ENCODE data around the gene GHR.

Gene GHR

GRCh38 chr5:42745426-42745825 lies 322.2 kb downstream of the GHR start:
- no peak for DNase-seq

GRCh38 chr5:42745856-42746255 lies 322.6 kb downstream of the GHR start:
- DNase-seq: no peak

DNA sequence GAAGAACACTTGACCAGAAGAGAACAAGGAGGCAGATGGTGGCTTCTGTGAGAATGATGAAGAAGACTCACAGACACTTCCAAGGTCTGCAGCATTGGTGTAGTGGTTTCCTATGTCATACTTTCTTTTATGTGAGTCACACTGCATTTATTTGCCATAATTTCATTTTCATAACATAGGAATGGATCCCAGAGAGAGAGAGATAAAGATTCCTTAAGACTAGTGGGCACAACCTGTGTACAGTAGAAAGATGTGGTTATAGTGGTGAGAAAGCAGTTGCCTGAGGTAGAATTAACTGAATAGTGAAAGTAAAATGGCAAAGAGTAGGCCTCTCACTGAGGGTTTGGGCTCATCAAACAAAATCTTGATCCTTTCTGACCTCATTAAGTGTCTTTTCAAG lies 325.8 kb downstream of the GHR start:
- no peak for DNase-seq

DNA sequence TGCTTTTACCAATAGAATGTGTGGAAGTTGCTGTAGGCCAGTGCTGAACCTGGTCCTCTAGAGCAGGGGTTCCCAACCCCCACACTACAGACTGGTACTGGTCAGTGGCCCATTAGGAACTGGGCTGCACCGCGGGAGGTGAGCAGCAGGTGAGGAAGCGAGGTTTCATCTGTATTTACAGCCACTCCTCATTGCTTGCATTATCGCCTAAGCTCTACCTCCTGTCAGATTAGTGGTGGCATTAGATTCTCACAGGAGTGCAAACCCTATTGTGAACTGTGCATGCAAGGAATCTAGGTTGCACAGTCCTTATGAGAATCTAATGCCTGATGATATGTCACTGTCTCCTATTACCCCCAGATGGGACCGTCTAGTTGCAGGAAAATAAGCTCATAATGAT lies 327.3 kb downstream of the GHR start:
- no peak for DNase-seq

- DNase-seq: no peak
Measured at GRCh38 chr5:42751044-42751443, 327.8 kb downstream of the GHR start.

- DNase-seq: no peak
Measured at GRCh38 chr5:42753099-42753498, 329.9 kb downstream of the GHR start.

- peak; percentile 48 for DNase-seq
Measured at GRCh38 chr5:42756606-42757601, 333.7 kb downstream of the GHR start, which contains the start of gene CCDC152. CCDC152 (plus strand) TSS chr5:42756818; CDS start chr5:42759122, 2,304 bp downstream.

- no peak for DNase-seq
Measured at GRCh38 chr5:42759456-42759855, 336.2 kb downstream of the GHR start.

DNA sequence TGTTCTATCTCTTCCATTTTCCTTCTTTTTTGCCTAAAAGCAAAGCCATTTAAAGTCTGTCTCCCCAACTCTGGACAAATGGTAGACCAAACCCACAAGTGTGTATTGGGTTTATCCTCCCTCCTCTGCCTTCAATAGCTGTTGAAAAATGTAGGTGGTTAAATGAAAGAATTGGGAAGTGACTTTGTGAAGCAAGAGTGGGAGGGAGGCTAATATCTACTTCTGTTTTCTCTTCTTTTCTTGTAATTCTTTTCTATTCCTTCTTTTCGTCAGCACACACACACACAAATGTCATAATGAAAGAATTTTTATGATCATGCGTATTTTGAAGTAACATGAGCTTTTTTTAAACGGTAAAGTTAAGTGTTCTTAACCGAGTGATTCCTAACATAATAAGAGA lies 337.2 kb downstream of the GHR start:
- DNase-seq: no peak

DNA sequence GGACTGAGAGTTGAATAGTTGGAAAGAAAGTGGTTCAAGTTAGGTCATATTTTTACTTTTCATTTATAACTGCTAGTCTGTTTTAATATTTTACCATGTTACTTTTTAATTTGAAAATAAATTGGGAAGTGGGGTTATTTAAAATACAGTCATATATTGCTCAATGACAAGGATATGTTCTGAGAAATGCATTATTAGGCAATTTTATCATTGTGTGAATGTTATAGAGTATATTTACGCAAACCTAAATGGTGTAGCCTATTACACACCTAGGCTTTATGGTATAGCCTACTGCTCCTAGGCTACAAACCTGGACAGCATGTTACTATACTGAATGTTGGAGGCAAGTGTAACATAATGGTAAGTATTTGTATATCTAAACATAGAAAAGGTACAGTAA lies 338.6 kb downstream of the GHR start:
- DNase-seq: no peak

GRCh38 chr5:42767491-42768105 lies 344.4 kb downstream of the GHR start:
- DNase-seq: no peak

- no peak for DNase-seq
Measured at GRCh38 chr5:42768106-42768504, 344.9 kb downstream of the GHR start.

DNA sequence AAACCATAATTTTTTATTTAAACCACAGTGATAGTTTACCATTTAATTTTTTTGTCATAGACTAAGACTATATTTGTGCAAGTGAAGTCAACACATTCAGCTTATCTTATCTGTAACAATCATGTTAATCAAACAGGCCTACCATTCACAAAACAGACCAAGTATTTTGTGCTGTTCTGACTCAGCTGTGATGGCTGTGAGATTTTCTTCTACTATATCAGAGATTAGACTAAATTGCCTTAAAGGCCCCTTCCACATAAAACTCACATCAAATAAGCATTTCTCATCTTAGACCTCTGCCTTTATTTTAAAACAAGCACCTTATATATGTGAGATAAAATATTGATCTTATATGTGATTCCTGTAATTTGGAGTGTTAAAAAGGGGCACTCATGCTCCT lies 346.8 kb downstream of the GHR start:
- no peak for DNase-seq
